Memory B cell (primary cell): ENCODE results near the gene CLCN2.
A peak's percentile ranks its signal among the peaks of the same experiment; 100 is the strongest.

Experiments used
- ATAC-seq: fragments of 150-1000 bp; cut with Tn5 transposase; 2 replicates; pipeline ENCODE4 v1.10.0; 2021; ENCODE audit warnings: low read depth, mild to moderate bottlenecking, moderate library complexity
- DNase-seq, 2 donors: peaks; one replicate each; pipeline ENCODE4 v3.0.0; 2022; ENCODE audit warnings: low spot score in 2 of 2
- H3K27ac Mint-ChIP-seq: one replicate; pipeline ENCODE4 v1.8.0; 2022; ENCODE audit warnings: mild to moderate bottlenecking, moderate library complexity, mixed read lengths
- H3K27me3 Mint-ChIP-seq: one replicate; pipeline ENCODE4 v1.8.0; 2022; ENCODE audit warnings: mixed read lengths
- H3K36me3 Mint-ChIP-seq: one replicate; pipeline ENCODE4 v1.8.0; 2022; ENCODE audit warnings: mild to moderate bottlenecking, mixed read lengths
- H3K4me1 Mint-ChIP-seq: one replicate; pipeline ENCODE4 v1.8.0; 2022; ENCODE audit warnings: mixed read lengths
- H3K4me3 Mint-ChIP-seq: one replicate; pipeline ENCODE4 v1.8.0; 2022; ENCODE audit warnings: mild to moderate bottlenecking, moderate library complexity, mixed read lengths
- H3K9me3 Mint-ChIP-seq: one replicate; pipeline ENCODE4 v1.8.0; 2022; ENCODE audit warnings: mixed read lengths

Gene CLCN2

DNA sequence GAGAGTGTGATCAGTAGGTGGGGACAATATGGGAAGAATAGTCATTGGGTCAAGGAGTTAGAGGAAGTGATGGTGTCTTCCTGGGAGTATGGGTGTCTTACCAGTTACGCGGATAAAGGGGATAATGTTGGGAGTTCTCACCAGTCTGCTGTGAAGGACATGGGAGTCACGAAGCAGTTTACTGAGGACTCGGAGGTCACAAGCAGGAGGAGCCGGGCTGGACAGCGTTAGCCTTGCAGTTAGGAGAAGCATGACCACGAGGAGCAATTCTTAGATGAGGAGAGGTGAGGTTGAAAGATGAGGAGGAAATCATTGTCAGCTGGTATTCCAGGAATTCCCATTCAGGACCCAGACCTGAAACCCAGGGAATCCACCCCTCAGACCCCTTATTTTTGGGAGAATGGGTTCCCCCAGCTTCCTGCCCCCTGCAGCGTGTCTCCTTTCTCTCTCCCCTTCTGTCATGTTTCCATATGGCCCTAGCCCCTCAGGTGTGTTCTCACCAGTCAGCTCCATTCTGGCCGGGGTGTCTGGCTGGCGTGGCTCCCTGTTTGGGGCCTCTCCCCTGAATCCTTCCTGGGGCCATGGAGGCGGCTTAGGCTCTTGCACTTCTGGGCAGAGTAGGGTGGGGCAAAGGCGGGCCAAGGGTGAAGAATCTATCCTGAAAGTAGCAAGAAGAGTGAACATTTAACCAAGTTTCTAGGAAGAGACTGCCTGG is 14.5 kb upstream of the CLCN2 start:
- peaks cover 4% of the 10 kb centered on the region for H3K4me1 Mint-ChIP-seq
- no peak for DNase-seq
- no peak for ATAC-seq
- H3K27me3 Mint-ChIP-seq = peaks cover 27% of the 10 kb centered on the region
- H3K36me3 Mint-ChIP-seq = no peaks in the 10 kb centered on the region
- H3K4me3 Mint-ChIP-seq = no peak overlapping the region
- H3K27ac Mint-ChIP-seq = no peak overlapping the region
- H3K9me3 Mint-ChIP-seq = no peaks in the 10 kb centered on the region

GRCh38 chr3:184373422-184373821 is 12.0 kb upstream of the CLCN2 start:
- H3K9me3 Mint-ChIP-seq = no peaks in the 10 kb centered on the region
- no peaks in the 10 kb centered on the region for H3K4me1 Mint-ChIP-seq
- H3K27me3 Mint-ChIP-seq = peaks cover 17% of the 10 kb centered on the region
- H3K4me3 Mint-ChIP-seq = no peak overlapping the region
- peaks cover 8% of the 10 kb centered on the region for H3K36me3 Mint-ChIP-seq
- no peak for DNase-seq
- H3K27ac Mint-ChIP-seq = no peak overlapping the region
- no peak for ATAC-seq

GRCh38 chr3:184372911-184373310 is 11.5 kb upstream of the CLCN2 start:
- Mint-ChIP-seq H3K36me3 (peaks cover 9% of the 10 kb centered on the region), H3K27me3 (peaks cover 15% of the 10 kb centered on the region), H3K27ac (no peak overlapping the region), H3K9me3 (no peaks in the 10 kb centered on the region), H3K4me3 (no peak overlapping the region), H3K4me1 (no peaks in the 10 kb centered on the region)
- DNase-seq (no peak), ATAC-seq (no peak)

- Mint-ChIP-seq H3K27ac (no peak overlapping the region), H3K9me3 (no peaks in the 10 kb centered on the region), H3K27me3 (peaks cover 10% of the 10 kb centered on the region), H3K36me3 (peaks cover 12% of the 10 kb centered on the region), H3K4me3 (no peak overlapping the region), H3K4me1 (no peaks in the 10 kb centered on the region)
- ATAC-seq (no peak), DNase-seq (no peak)
These were observed 11.0 kb upstream of the CLCN2 start for GRCh38 chr3:184372296-184372821.

GRCh38 chr3:184371570-184372018 is 10.2 kb upstream of the CLCN2 start:
- H3K9me3 Mint-ChIP-seq = no peaks in the 10 kb centered on the region
- no peak overlapping the region for H3K27ac Mint-ChIP-seq
- H3K27me3 Mint-ChIP-seq = peaks cover 6% of the 10 kb centered on the region
- H3K36me3 Mint-ChIP-seq = peaks cover 12% of the 10 kb centered on the region
- DNase-seq (peak in 1 of 2 donors; percentile 38), ATAC-seq (peak; percentile 85)
- no peak overlapping the region for H3K4me3 Mint-ChIP-seq
- no peaks in the 10 kb centered on the region for H3K4me1 Mint-ChIP-seq

- Mint-ChIP-seq H3K4me3 (no peak overlapping the region), H3K9me3 (no peaks in the 10 kb centered on the region), H3K27me3 (no peaks in the 10 kb centered on the region), H3K27ac (no peak overlapping the region), H3K36me3 (peaks cover 20% of the 10 kb centered on the region), H3K4me1 (peaks cover 12% of the 10 kb centered on the region)
- no peak for ATAC-seq
- no peak for DNase-seq
These were observed 7.3 kb upstream of the CLCN2 start for GRCh38 chr3:184368586-184369183.

- no peaks in the 10 kb centered on the region for H3K27me3 Mint-ChIP-seq
- H3K36me3 Mint-ChIP-seq = peaks cover 20% of the 10 kb centered on the region
- H3K27ac Mint-ChIP-seq = no peak overlapping the region
- peaks cover 17% of the 10 kb centered on the region for H3K4me1 Mint-ChIP-seq
- DNase-seq (no peak), ATAC-seq (no peak)
- no peaks in the 10 kb centered on the region for H3K9me3 Mint-ChIP-seq
- H3K4me3 Mint-ChIP-seq = no peak overlapping the region
These were observed 6.7 kb upstream of the CLCN2 start for GRCh38 chr3:184368116-184368515.

DNA sequence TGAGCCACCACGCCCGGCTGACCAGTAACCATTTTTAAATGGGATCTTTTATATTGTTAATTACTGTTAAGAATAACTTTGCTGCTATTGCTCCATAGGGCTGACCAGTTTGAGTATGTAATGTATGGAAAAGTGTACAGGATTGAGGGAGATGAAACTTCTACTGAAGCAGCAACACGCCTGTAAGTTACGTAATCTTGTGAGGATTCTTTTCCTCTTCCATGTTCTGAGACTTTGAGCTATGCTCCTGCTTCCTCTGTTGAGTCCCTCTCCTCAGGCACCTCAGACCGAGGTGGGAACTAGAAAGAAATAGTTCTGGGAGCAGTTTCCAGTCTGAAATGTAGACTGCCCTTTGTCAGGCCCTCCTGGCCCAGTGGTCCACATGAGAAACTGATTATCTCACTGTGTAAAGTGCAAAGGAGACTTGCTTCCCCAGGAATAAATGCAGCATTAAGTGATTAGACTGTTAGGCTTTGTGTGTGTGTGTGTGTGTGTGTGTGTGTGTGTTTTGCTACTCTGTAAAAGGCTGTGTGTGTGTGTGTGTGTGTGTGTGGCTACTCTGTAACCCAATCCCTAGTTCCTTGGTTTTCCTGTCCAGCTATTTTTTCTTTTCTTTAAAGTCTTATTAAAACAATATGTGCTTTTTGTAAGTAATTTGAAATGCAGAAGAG is 5.3 kb upstream of the CLCN2 start:
- H3K27ac Mint-ChIP-seq = no peak overlapping the region
- no peak overlapping the region for H3K4me3 Mint-ChIP-seq
- peaks cover 22% of the 10 kb centered on the region for H3K4me1 Mint-ChIP-seq
- H3K36me3 Mint-ChIP-seq = peaks cover 20% of the 10 kb centered on the region
- H3K27me3 Mint-ChIP-seq = no peaks in the 10 kb centered on the region
- ATAC-seq (no peak), DNase-seq (no peak)
- no peaks in the 10 kb centered on the region for H3K9me3 Mint-ChIP-seq

DNA sequence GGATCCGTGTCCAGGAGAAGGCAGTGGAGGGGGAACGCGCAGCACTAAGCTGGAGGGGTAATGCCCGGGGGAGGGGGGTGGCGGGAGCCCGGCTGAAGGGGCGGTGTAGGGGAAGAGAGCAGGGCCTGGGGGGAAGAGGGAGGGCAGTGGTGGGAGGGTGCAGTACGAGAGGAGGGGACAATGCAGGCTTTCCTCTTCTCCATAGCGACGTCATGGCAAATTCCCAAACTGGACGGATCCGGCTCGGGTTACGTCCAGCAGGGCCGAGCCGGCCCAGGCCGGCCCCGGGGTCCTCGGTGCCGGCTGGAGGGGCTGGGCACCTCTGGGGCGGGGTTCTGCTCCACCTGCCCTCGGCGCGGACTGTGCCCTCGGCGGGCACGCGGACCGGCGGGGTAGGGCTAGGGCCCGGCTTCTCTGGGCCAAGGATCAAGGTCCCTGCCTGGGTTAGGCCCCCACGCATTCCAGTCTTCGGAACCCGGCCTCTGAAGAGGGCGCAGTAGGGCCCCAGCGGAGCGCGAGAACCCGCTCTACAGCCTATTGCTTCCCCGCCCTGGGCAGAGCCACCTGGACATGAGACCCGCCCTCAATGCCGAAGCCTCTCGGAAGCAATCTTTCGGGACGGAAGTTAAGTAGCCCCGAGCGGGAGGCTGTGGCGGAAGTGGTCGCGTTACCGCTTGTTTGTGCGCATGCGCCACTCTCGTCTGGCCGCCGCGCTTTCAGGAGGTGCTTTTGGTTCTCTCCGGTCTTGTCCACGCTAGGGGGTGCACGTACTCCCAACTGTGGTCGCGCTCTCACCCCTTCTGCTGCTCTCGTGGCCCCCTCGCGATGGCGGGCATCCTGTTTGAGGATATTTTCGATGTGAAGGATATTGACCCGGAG is 1.5 kb upstream of the CLCN2 start:
- Mint-ChIP-seq H3K4me1 (peaks cover 28% of the 10 kb centered on the region), H3K36me3 (peaks cover 10% of the 10 kb centered on the region), H3K27me3 (no peaks in the 10 kb centered on the region), H3K27ac (peak overlapping the region; percentile 89), H3K4me3 (peak overlapping the region; percentile 98), H3K9me3 (no peaks in the 10 kb centered on the region)
- DNase-seq = peak; percentile 85 to 93
- ATAC-seq = peak; percentile 87

GRCh38 chr3:184361932-184362667 is 695 bp upstream of the CLCN2 start:
- DNase-seq (peak in 1 of 2 donors; percentile 44), ATAC-seq (peak; percentile 8)
- Mint-ChIP-seq H3K27ac (peak overlapping the region; percentile 88), H3K36me3 (peaks cover 7% of the 10 kb centered on the region), H3K4me3 (peak overlapping the region; percentile 96), H3K27me3 (no peaks in the 10 kb centered on the region), H3K9me3 (no peaks in the 10 kb centered on the region), H3K4me1 (peaks cover 28% of the 10 kb centered on the region)

GRCh38 chr3:184360929-184361531 is 375 bp downstream of the CLCN2 start:
- peak overlapping the region; percentile 89 for H3K4me3 Mint-ChIP-seq
- peaks cover 28% of the 10 kb centered on the region for H3K4me1 Mint-ChIP-seq
- no peaks in the 10 kb centered on the region for H3K9me3 Mint-ChIP-seq
- no peaks in the 10 kb centered on the region for H3K27me3 Mint-ChIP-seq
- H3K27ac Mint-ChIP-seq = no peak overlapping the region
- ATAC-seq (no peak), DNase-seq (no peak)
- H3K36me3 Mint-ChIP-seq = peaks cover 6% of the 10 kb centered on the region

- no peak for DNase-seq
- Mint-ChIP-seq H3K27me3 (no peaks in the 10 kb centered on the region), H3K4me1 (peaks cover 28% of the 10 kb centered on the region), H3K4me3 (peak overlapping the region; percentile 89), H3K9me3 (no peaks in the 10 kb centered on the region), H3K36me3 (peaks cover 4% of the 10 kb centered on the region), H3K27ac (no peak overlapping the region)
- no peak for ATAC-seq
These were observed 1.1 kb downstream of the CLCN2 start for GRCh38 chr3:184360070-184360928.
